Right lobe of liver (tissue), 6 donors: Measurements from ENCODE around the gene ATG5. TPM values are rescaled to one million over a fixed set of nuclear protein-coding genes. Genes with fewer than 3 reads are reported as not detected.

Experiments
- ATAC-seq, 4 donors: fragments of 200-7000 bp; cut with Tn5 transposase; one replicate each; pipeline ENCODE4 v1.9.1; 2020; ENCODE audit warnings: mild to moderate bottlenecking in 4 of 4, moderate library complexity in 4 of 4
- DNase-seq, 3 donors: peaks; one replicate each; pipeline ENCODE4 v3.0.0-alpha.2; 2020
- H3K27ac ChIP-seq, 3 donors: fragments of 200-600 bp; one replicate each; pipeline ENCODE4 v1.8.0; 2022
- H3K27me3 ChIP-seq, 2 donors: fragments of 200-600 bp; one replicate each; pipeline ENCODE4 v1.8.0; 2022
- H3K36me3 ChIP-seq, 4 donors: fragments of 200-600 bp; sonication (generic) in 1 of 4; one replicate each; pipeline versions ENCODE4 v1.5.1 to v1.8.0; 2017 to 2022; ENCODE audit warnings: control low read depth in 1 of 4
- H3K4me1 ChIP-seq, 4 donors: fragments of 200-600 bp; sonication (generic) in 1 of 4; one replicate each; pipeline versions ENCODE4 v1.5.1 to v1.8.0; 2017 to 2022; ENCODE audit warnings: control low read depth in 1 of 4
- H3K4me3 ChIP-seq, 3 donors: fragments of 200-600 bp; one replicate each; pipeline ENCODE4 v1.8.0; 2022
- H3K9me3 ChIP-seq, 4 donors: fragments of 200-600 bp; sonication (generic) in 1 of 4; one replicate each; pipeline versions ENCODE4 v1.5.1 to v1.8.0; 2017 to 2022; ENCODE audit warnings: control low read depth in 1 of 4
- CTCF ChIP-seq, 4 donors: fragments of 200-600 bp in 3 of 4; fragments of 450-650 bp in 1 of 4; IDR thresholded peaks; one replicate each; pipeline versions ENCODE4 v1.5.1 to v1.8.0; 2016 to 2022; ENCODE audit warnings: antibody characterized with exemption in 4 of 4, mild to moderate bottlenecking in 2 of 4
- POLR2A ChIP-seq: fragments of 450-650 bp; IDR thresholded peaks from one replicate; pipeline ENCODE4 v1.6.1; 2017; ENCODE audit warnings: antibody characterized with exemption, mild to moderate bottlenecking
- whole genome bisulfite sequencing: methylation state at CpG from one replicate; pipeline ENCODE4 v1.1.6; 2018; ENCODE audit warnings: low coverage, low lambda C conversion rate; ENCODE audit not compliant: insufficient coverage; ENCODE audit errors: missing lambda C conversion rate; 5-methylcytosine and 5-hydroxymethylcytosine counted together
- intact Hi-C, 2 donors: fragments of 100-400 bp; cut with DNase I; formaldehyde crosslinking; loops; one replicate each; pipeline versions ENCODE4 v1.11.2 to v1.14.1; 2022
- total RNA-seq, 6 experiments: library from RNA; depleted of rRNA in 2 of 6; stranded (reverse); fragments of >200 nt in 2 of 6; fragmentation: NEBNext Ultra II Directional in 3 of 6; extraction: Animal tissue kit (Norgen Biotek cat#: 25700) in 3 of 6; gene quantifications; one replicate each; pipeline versions ENCODE4 v1.1.0 to v1.2.4, GENCODE V29; 2016 to 2023
- donor health status: DM: no; HTN: yes; CAD: no.
- donor health status: DM: no; HTN: no; CAD: no.
- donor health status: DM: no; HTN: no; CAD: no.
- donor health status: DM: no; HTN: yes; CAD: no.
- donor health status: DM: no; HTN: yes; CAD: no.

The ATG5 gene
- total RNA-seq, 6 experiments from 2014 or later, result 12.8 to 27.8 (median 16.3) TPM

GRCh38 chr6:106369739-106370138, 44.2 kb upstream of the ATG5 start:
- Histone ChIP-seq H3K4me1 (no peaks in the 10 kb centered on the region), H3K27me3 (no peaks in the 10 kb centered on the region), H3K27ac (no peak overlapping the region), H3K4me3 (no peak overlapping the region), H3K9me3 (no peaks in the 10 kb centered on the region), H3K36me3 (no peaks in the 10 kb centered on the region)
- 54% methylated on average over 2 of the region's 2 CpGs for WGBS
- no peak for ATAC-seq
- TF ChIP-seq POLR2A (no peak), CTCF (IDR thresholded peaks at IDR 0.05) (no peak)
- intact Hi-C loops, result no loop called here
- no peak for DNase-seq

DNA sequence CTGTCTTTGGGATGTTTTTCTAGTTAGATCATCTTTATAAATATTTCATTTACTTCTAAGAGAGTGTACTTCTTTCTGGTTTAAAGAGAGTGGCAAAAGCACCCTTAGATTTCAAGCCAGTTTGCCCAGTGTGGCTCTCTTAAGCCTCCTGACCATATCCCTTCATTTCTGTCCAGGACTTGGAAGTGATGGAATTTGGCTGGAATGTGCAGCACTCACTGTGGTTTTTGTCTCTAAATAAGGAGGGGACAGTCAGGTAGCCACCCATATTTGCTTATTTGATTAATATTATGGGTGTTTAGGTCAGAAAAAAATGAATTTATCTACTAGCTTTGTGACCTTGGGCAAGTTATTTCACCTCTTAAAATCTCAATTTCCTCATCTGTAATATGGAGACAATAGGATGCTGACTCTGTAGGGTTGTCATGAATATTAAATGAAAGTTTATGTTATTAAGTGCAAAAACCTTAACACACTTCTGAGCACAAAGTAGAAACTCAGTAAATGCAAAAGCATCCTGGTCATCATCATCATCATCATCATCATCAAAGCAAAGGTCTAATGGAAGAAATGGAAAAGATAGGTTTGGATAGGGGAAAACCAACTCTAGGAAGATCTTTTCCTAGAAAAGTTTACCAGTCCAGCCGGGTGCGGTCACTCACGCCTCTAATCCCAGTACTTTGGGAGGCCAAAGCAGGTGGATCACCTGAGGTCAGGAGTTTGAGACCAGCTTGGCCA, 38.0 kb upstream of the ATG5 start:
- Histone ChIP-seq H3K9me3 (no peaks in the 10 kb centered on the region), H3K36me3 (no peaks in the 10 kb centered on the region), H3K4me3 (no peak overlapping the region), H3K27ac (no peak overlapping the region), H3K27me3 (peaks cover 9 to 10% of the 10 kb centered on the region in 2 donors), H3K4me1 (peaks cover 0 to 11% (median 0%) of the 10 kb centered on the region in 4 donors)
- DNase-seq (no peak), ATAC-seq (no peak)
- intact Hi-C loops, result no loop called here
- TF ChIP-seq POLR2A (no peak), CTCF (IDR thresholded peaks at IDR 0.05) (no peak)
- WGBS, result 73% methylated on average over 3 of the region's 3 CpGs

DNA sequence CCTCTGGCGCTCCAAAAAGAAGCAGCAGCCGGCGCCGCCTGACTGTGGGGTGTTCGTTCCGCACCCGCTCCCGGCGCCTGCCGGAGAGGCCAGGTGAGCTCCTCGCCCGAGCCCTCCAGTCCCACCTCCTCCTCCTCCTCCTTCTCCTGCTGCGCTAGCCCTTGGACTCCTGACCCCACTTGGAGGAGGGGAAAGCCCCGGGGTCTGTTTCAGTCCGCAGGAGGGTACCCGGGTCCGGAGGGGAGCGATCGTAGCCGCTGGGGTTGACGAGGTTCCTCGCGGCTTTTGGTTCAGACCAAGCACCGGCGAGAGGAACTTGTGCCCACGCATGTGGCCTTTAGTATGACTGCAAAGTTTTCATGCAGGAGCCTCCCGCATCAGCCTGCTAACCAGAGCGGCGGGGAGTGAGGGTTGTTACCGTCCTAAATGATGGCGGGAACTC, 35.5 kb upstream of the ATG5 start:
- TF ChIP-seq POLR2A (no peak), CTCF (IDR thresholded peaks at IDR 0.05) (no peak)
- 0% methylated on average over 10 of the region's 31 CpGs for WGBS
- Histone ChIP-seq H3K27me3 (peaks cover 9 to 15% of the 10 kb centered on the region in 2 donors), H3K4me3 (peak overlapping the region; percentile 35 to 53 (median 35)), H3K27ac (no peak overlapping the region), H3K36me3 (no peaks in the 10 kb centered on the region), H3K9me3 (no peaks in the 10 kb centered on the region), H3K4me1 (peaks cover 0 to 11% (median 0%) of the 10 kb centered on the region in 4 donors)
- DNase-seq (peak in 1 of 3 donors; percentile 31), ATAC-seq (peak; percentile 45 to 61 (median 52))
- intact Hi-C loops, result no loop called here

DNA sequence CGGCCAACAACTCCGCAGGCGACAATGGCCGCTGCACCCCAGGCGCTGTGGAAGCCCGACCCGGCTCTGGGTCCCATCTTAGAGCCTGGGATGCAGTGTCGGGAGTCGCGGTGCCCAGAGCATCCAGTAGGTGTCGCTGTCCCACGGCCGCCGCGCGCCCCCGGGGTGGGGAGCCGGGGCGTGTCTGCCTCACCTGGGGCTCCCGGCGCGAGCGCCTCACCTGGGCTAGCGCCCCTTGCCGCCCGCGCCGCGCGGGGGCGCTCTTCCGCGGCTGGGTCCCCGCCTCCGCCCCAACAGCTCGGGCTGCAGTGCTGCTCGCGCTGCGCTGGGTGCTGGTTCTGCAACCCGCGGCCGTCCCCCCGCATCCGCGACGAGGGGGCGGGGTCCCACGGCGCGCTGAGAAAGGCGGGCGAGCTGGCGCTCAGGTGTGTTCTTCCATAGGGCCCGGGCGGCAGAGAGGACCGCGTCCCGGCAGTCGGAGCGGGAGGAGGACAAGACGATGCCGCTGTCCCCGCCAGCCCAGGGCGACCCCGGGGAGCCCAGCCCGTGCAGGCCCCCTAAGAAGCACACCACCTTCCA, 34.9 kb upstream of the ATG5 start, which contains the start of gene CRYBG1:
CRYBG1 (plus strand) TSS at position 308 of the 579 bp plus-strand sequence; CDS start at position 500, 192 bp downstream.
- peak; percentile 61 to 90 (median 80) for TF ChIP-seq CTCF (IDR thresholded peaks at IDR 0.05)
- TF ChIP-seq POLR2A, result no peak
- Histone ChIP-seq H3K4me1 (peaks cover 0 to 11% (median 0%) of the 10 kb centered on the region in 4 donors), H3K9me3 (no peaks in the 10 kb centered on the region), H3K36me3 (no peaks in the 10 kb centered on the region), H3K4me3 (peak within 1 kb of the TSS; percentile 35 to 53 (median 35)), H3K27ac (no peak within 1 kb of the TSS), H3K27me3 (peaks cover 9 to 15% of the 10 kb centered on the region in 2 donors)
- intact Hi-C loops, result no loop called here
- no CpG with 5 or more reads among the region's 66 CpGs for WGBS
- ATAC-seq (peak; percentile 90 to 95 (median 92)), DNase-seq (peak; percentile 55 to 68 (median 58))
